ENCODE measurements around the gene CEP192. TPM values are rescaled to one million over a fixed set of nuclear protein-coding genes. Genes with fewer than 3 reads are reported as not detected.

Gene CEP192
- total RNA-seq, 2 donors from 2014 or later = 26.4 to 35.6 TPM

- H3K9ac ChIP-seq (ENCODE audit: extremely low read depth, low read length, poor library complexity, severe bottlenecking) = no peak overlapping the region
- no peak overlapping the region for H3K4me3 ChIP-seq (ENCODE audit: low read length)
- H3K36me3 ChIP-seq (ENCODE audit: control insufficient read depth, insufficient read depth, low read length) = peaks cover 74% of the 10 kb centered on the region
- no peak for TF ChIP-seq CTCF (conservative IDR thresholded peaks at IDR 0.05)
- Mint-ChIP-seq H3K9me3 (peaks cover 11% of the 10 kb centered on the region), H3K36me3 (ENCODE audit: low read depth) (peaks cover 64% of the 10 kb centered on the region), H3K27ac (no peak overlapping the region), H3K27me3 (ENCODE audit: insufficient read depth) (no peaks in the 10 kb centered on the region), H3K4me1 (no peaks in the 10 kb centered on the region), H3K4me3 (no peak overlapping the region)
- peaks cover 10% of the 10 kb centered on the region for H3K9me3 ChIP-seq (ENCODE audit: control insufficient read depth, low read length)
- H3K27ac ChIP-seq (ENCODE audit: low read depth, low read length) = no peak overlapping the region
- no peak for DNase-seq
- WGBS, 2 experiments (ENCODE audit: insufficient coverage in 1 of 2, insufficient read length in 1 of 2) = 90 to 91% methylated on average over 5 to 6 of the region's 6 CpGs
- no peaks in the 10 kb centered on the region for H3K27me3 ChIP-seq (ENCODE audit: control insufficient read depth, insufficient read depth, low read length, poor library complexity, severe bottlenecking)
- no peaks in the 10 kb centered on the region for H3K4me1 ChIP-seq (ENCODE audit: control insufficient read depth, insufficient read depth, low read length)
Measured at GRCh38 chr18:12960853-12961397, 30.2 kb upstream of the CEP192 start.

- WGBS, 2 experiments (ENCODE audit: insufficient coverage in 1 of 2, insufficient read length in 1 of 2) = 93 to 100% methylated on average over 1 of the region's 1 CpG
- H3K27me3 ChIP-seq (ENCODE audit: control insufficient read depth, insufficient read depth, low read length, poor library complexity, severe bottlenecking) = no peaks in the 10 kb centered on the region
- H3K4me3 ChIP-seq (ENCODE audit: low read length) = no peak overlapping the region
- no peak for DNase-seq
- Mint-ChIP-seq H3K27me3 (ENCODE audit: insufficient read depth) (no peaks in the 10 kb centered on the region), H3K36me3 (ENCODE audit: low read depth) (peaks cover 67% of the 10 kb centered on the region), H3K4me3 (no peak overlapping the region), H3K27ac (no peak overlapping the region), H3K9me3 (peaks cover 7% of the 10 kb centered on the region), H3K4me1 (no peaks in the 10 kb centered on the region)
- no peak for TF ChIP-seq CTCF (conservative IDR thresholded peaks at IDR 0.05)
- peaks cover 10% of the 10 kb centered on the region for H3K9me3 ChIP-seq (ENCODE audit: control insufficient read depth, low read length)
- no peaks in the 10 kb centered on the region for H3K4me1 ChIP-seq (ENCODE audit: control insufficient read depth, insufficient read depth, low read length)
- peaks cover 79% of the 10 kb centered on the region for H3K36me3 ChIP-seq (ENCODE audit: control insufficient read depth, insufficient read depth, low read length)
- H3K27ac ChIP-seq (ENCODE audit: low read depth, low read length) = no peak overlapping the region
- no peak overlapping the region for H3K9ac ChIP-seq (ENCODE audit: extremely low read depth, low read length, poor library complexity, severe bottlenecking)
Measured at GRCh38 chr18:12963069-12963468, 28.1 kb upstream of the CEP192 start.

- Mint-ChIP-seq H3K4me1 (peaks cover 2% of the 10 kb centered on the region), H3K36me3 (ENCODE audit: low read depth) (peaks cover 78% of the 10 kb centered on the region), H3K27ac (no peak overlapping the region), H3K9me3 (no peaks in the 10 kb centered on the region), H3K27me3 (ENCODE audit: insufficient read depth) (no peaks in the 10 kb centered on the region), H3K4me3 (no peak overlapping the region)
- Histone ChIP-seq H3K9me3 (ENCODE audit: control insufficient read depth, low read length) (peaks cover 4% of the 10 kb centered on the region), H3K27ac (ENCODE audit: low read depth, low read length) (no peak overlapping the region), H3K9ac (ENCODE audit: extremely low read depth, low read length, poor library complexity, severe bottlenecking) (no peak overlapping the region), H3K4me1 (ENCODE audit: control insufficient read depth, insufficient read depth, low read length) (no peaks in the 10 kb centered on the region), H3K4me3 (ENCODE audit: low read length) (no peak overlapping the region), H3K36me3 (ENCODE audit: control insufficient read depth, insufficient read depth, low read length) (peaks cover 79% of the 10 kb centered on the region), H3K27me3 (ENCODE audit: control insufficient read depth, insufficient read depth, low read length, poor library complexity, severe bottlenecking) (no peaks in the 10 kb centered on the region)
- TF ChIP-seq CTCF (conservative IDR thresholded peaks at IDR 0.05) = no peak
- WGBS, 2 experiments (ENCODE audit: insufficient coverage in 1 of 2, insufficient read length in 1 of 2) = 83 to 100% methylated on average over 3 to 4 of the region's 4 CpGs
- no peak for DNase-seq
Measured at GRCh38 chr18:12968115-12968514, 23.0 kb upstream of the CEP192 start.

All from endodermal cell (in vitro differentiated cells).